KMS-11 (cell line): Measurements from ENCODE around the gene ARHGAP24.

Experiments
- H2AFZ ChIP-seq: fragments of 200-600 bp; sonication (generic); 2 replicates; pipeline ENCODE4 v1.6.1; 2016; ENCODE audit warnings: antibody characterized with exemption, mixed run types, low read depth
- H3K27ac ChIP-seq: fragments of 200-600 bp; sonication (generic); 2 replicates; pipeline ENCODE4 v1.6.1; 2016; ENCODE audit warnings: mild to moderate bottlenecking, mixed run types
- H3K27me3 ChIP-seq: fragments of 200-600 bp; sonication (generic); 2 replicates; pipeline ENCODE4 v1.6.1; 2017; ENCODE audit warnings: mild to moderate bottlenecking, low read depth, mixed run types, moderate library complexity; ENCODE audit not compliant: insufficient read depth
- H3K36me3 ChIP-seq: fragments of 200-600 bp; sonication (generic); 2 replicates; pipeline ENCODE4 v1.6.1; 2017; ENCODE audit warnings: mild to moderate bottlenecking, mixed run types; ENCODE audit not compliant: insufficient read depth
- H3K4me1 ChIP-seq: fragments of 200-600 bp; sonication (generic); 2 replicates; pipeline ENCODE4 v1.6.1; 2016; ENCODE audit warnings: mild to moderate bottlenecking, low read depth, mixed run types; ENCODE audit not compliant: poor library complexity, severe bottlenecking
- H3K4me2 ChIP-seq: fragments of 200-600 bp; sonication (generic); 2 replicates; pipeline ENCODE4 v1.7.0; 2016; ENCODE audit warnings: mild to moderate bottlenecking, mixed run types
- H3K4me3 ChIP-seq: fragments of 200-600 bp; sonication (generic); IDR thresholded peaks from 2 replicates; pipeline ENCODE4 v1.6.1; 2017; ENCODE audit warnings: low read depth, low read length, mixed read lengths; ENCODE audit not compliant: insufficient read depth
- H3K79me2 ChIP-seq: fragments of 200-600 bp; sonication (generic); 2 replicates; pipeline ENCODE4 v1.6.1; 2016; ENCODE audit warnings: low read depth, mixed run types; ENCODE audit not compliant: insufficient read depth
- H3K9ac ChIP-seq: fragments of 200-600 bp; sonication (generic); 2 replicates; pipeline ENCODE4 v1.6.1; 2016; ENCODE audit warnings: mild to moderate bottlenecking, mixed run types
- H4K20me1 ChIP-seq: fragments of 200-600 bp; sonication (generic); 2 replicates; pipeline ENCODE4 v1.6.1; 2016; ENCODE audit warnings: mild to moderate bottlenecking, mixed run types; ENCODE audit not compliant: insufficient read depth
- TF ChIP-seq, protein P1 (sequence below): fragments of 200-600 bp; sonication (generic); conservative IDR thresholded peaks from 2 replicates; pipeline ENCODE4 v1.6.1; 2017; ENCODE audit warnings: low read depth, mild to moderate bottlenecking, antibody characterized with exemption, low read length, moderate library complexity, mixed read lengths

Gene ARHGAP24

DNA sequence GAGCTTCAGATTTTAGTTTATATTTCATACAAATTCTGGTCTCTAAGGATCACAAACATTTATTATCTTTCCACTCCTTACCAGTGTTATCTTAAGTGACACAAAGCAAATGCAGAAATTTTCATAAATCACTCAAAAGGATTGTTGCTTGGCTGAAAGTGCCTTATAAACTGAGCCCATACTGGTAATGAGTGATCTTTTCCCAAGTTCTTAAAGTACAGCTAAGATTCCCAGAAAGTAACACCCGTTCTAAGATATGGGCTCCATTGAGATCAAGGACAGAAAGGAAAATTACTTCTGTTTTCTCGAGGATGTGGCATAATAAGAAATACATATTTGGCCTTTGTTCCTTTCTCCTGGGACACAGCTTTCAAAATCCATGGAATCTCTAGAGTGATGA lies 313.7 kb downstream of the ARHGAP24 start:
- H3K27me3 ChIP-seq = no peaks in the 10 kb centered on the region
- H3K36me3 ChIP-seq = no peaks in the 10 kb centered on the region
- no peaks in the 10 kb centered on the region for H4K20me1 ChIP-seq
- no peaks in the 10 kb centered on the region for H3K4me1 ChIP-seq
- no peaks in the 10 kb centered on the region for H3K79me2 ChIP-seq
- H2AFZ ChIP-seq = no peak overlapping the region
- H3K4me2 ChIP-seq = no peak overlapping the region
- TF ChIP-seq, protein P1, sequence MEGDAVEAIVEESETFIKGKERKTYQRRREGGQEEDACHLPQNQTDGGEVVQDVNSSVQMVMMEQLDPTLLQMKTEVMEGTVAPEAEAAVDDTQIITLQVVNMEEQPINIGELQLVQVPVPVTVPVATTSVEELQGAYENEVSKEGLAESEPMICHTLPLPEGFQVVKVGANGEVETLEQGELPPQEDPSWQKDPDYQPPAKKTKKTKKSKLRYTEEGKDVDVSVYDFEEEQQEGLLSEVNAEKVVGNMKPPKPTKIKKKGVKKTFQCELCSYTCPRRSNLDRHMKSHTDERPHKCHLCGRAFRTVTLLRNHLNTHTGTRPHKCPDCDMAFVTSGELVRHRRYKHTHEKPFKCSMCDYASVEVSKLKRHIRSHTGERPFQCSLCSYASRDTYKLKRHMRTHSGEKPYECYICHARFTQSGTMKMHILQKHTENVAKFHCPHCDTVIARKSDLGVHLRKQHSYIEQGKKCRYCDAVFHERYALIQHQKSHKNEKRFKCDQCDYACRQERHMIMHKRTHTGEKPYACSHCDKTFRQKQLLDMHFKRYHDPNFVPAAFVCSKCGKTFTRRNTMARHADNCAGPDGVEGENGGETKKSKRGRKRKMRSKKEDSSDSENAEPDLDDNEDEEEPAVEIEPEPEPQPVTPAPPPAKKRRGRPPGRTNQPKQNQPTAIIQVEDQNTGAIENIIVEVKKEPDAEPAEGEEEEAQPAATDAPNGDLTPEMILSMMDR = no peak
- H3K27ac ChIP-seq = no peak overlapping the region
- H3K9ac ChIP-seq = no peak overlapping the region
- no peak overlapping the region for H3K4me3 ChIP-seq

GRCh38 chr4:85789241-85789640 lies 314.3 kb downstream of the ARHGAP24 start:
- H2AFZ ChIP-seq = no peak overlapping the region
- H3K9ac ChIP-seq = no peak overlapping the region
- no peaks in the 10 kb centered on the region for H3K36me3 ChIP-seq
- no peaks in the 10 kb centered on the region for H4K20me1 ChIP-seq
- H3K27ac ChIP-seq = no peak overlapping the region
- TF ChIP-seq, protein P1 = no peak
- no peaks in the 10 kb centered on the region for H3K27me3 ChIP-seq
- H3K4me3 ChIP-seq = no peak overlapping the region
- H3K4me2 ChIP-seq = no peak overlapping the region
- no peaks in the 10 kb centered on the region for H3K4me1 ChIP-seq
- no peaks in the 10 kb centered on the region for H3K79me2 ChIP-seq

GRCh38 chr4:85790582-85790981 lies 315.6 kb downstream of the ARHGAP24 start:
- Histone ChIP-seq H3K36me3 (no peaks in the 10 kb centered on the region), H3K27ac (no peak overlapping the region), H3K9ac (no peak overlapping the region), H3K4me2 (no peak overlapping the region), H3K27me3 (no peaks in the 10 kb centered on the region), H3K4me1 (no peaks in the 10 kb centered on the region), H3K79me2 (no peaks in the 10 kb centered on the region), H3K4me3 (no peak overlapping the region), H4K20me1 (no peaks in the 10 kb centered on the region), H2AFZ (no peak overlapping the region)
- TF ChIP-seq, protein P1 = no peak

- TF ChIP-seq, protein P1 = no peak
- H3K4me3 ChIP-seq = no peak overlapping the region
- H4K20me1 ChIP-seq = no peaks in the 10 kb centered on the region
- no peak overlapping the region for H3K27ac ChIP-seq
- no peaks in the 10 kb centered on the region for H3K27me3 ChIP-seq
- no peak overlapping the region for H3K4me2 ChIP-seq
- H2AFZ ChIP-seq = no peak overlapping the region
- H3K36me3 ChIP-seq = no peaks in the 10 kb centered on the region
- H3K9ac ChIP-seq = no peak overlapping the region
- no peaks in the 10 kb centered on the region for H3K79me2 ChIP-seq
- H3K4me1 ChIP-seq = no peaks in the 10 kb centered on the region
Measured at GRCh38 chr4:85792376-85793232, 317.7 kb downstream of the ARHGAP24 start.
